DND-41 (cell line): ENCODE data around the gene IGSF1.

Experiments used
- ATAC-seq: fragments of 200-7000 bp; cut with Tn5 transposase; 3 replicates; pipeline ENCODE4 v1.9.1; 2021; ENCODE audit warnings: low read depth; ENCODE audit not compliant: insufficient read depth
- DNase-seq: peaks from one replicate; pipeline ENCODE4 v3.0.0-alpha.2; 2020
- H2AFZ ChIP-seq: 2 replicates; pipeline ENCODE4 v1.6.0; 2012; ENCODE audit warnings: low read depth, low read length
- H3K27ac ChIP-seq: 2 replicates; pipeline ENCODE4 v1.5.1; 2012; ENCODE audit warnings: low read length, inconsistent platforms
- H3K27me3 ChIP-seq: fragments of 200-600 bp; sonication (generic); 2 replicates; pipeline ENCODE4 v1.6.0; 2012; ENCODE audit warnings: low read length, mild to moderate bottlenecking, inconsistent platforms; ENCODE audit not compliant: insufficient read depth, poor library complexity
- H3K36me3 ChIP-seq: 2 replicates; pipeline ENCODE4 v1.5.1; 2012; ENCODE audit warnings: low read length, inconsistent platforms; ENCODE audit not compliant: insufficient read depth
- H3K4me1 ChIP-seq: 2 replicates; pipeline ENCODE4 v1.5.1; 2012; ENCODE audit warnings: mild to moderate bottlenecking, low read length; ENCODE audit not compliant: insufficient read depth
- H3K4me2 ChIP-seq: 2 replicates; pipeline ENCODE4 v1.6.0; 2012; ENCODE audit warnings: mild to moderate bottlenecking, moderate library complexity, low read length, inconsistent platforms; ENCODE audit not compliant: insufficient read depth
- H3K4me3 ChIP-seq, 2 experiments: fragments of 200-600 bp in 1 of 2; shearing (Covaris generic) in 1 of 2; 2 replicates each; pipeline ENCODE4 v1.5.1; 2012 to 2016; ENCODE audit warnings: inconsistent platforms in 2 of 2, low read length in 2 of 2, mild to moderate bottlenecking in 2 of 2, low read depth in 1 of 2, moderate library complexity in 1 of 2
- H3K79me2 ChIP-seq: 2 replicates; pipeline ENCODE4 v1.6.0; 2012; ENCODE audit warnings: low read length, inconsistent platforms; ENCODE audit not compliant: insufficient read depth
- H3K9ac ChIP-seq: 2 replicates; pipeline ENCODE4 v1.6.0; 2012; ENCODE audit warnings: low read depth, mild to moderate bottlenecking, inconsistent platforms, low read length, moderate library complexity
- H3K9me3 ChIP-seq: 2 replicates; pipeline ENCODE4 v1.5.1; 2012; ENCODE audit warnings: low read length, moderate library complexity, mild to moderate bottlenecking, inconsistent platforms; ENCODE audit not compliant: insufficient read depth, severe bottlenecking
- H4K20me1 ChIP-seq: 2 replicates; pipeline ENCODE4 v1.6.0; 2012; ENCODE audit warnings: low read length; ENCODE audit not compliant: insufficient read depth
- EZH2 ChIP-seq: IDR thresholded peaks from 3 replicates; pipeline ENCODE4 v1.6.1; 2012; ENCODE audit warnings: borderline replicate concordance, low read depth, mild to moderate bottlenecking, moderate library complexity, low read length, inconsistent platforms; ENCODE audit not compliant: severe bottlenecking
- TF ChIP-seq, protein P1 (sequence below): IDR thresholded peaks from 2 replicates; pipeline ENCODE4 v1.5.1; 2012; ENCODE audit warnings: borderline replicate concordance, low read length, moderate library complexity, mild to moderate bottlenecking; ENCODE audit not compliant: poor library complexity, severe bottlenecking; ENCODE audit errors: extremely low read depth

The IGSF1 gene

DNA sequence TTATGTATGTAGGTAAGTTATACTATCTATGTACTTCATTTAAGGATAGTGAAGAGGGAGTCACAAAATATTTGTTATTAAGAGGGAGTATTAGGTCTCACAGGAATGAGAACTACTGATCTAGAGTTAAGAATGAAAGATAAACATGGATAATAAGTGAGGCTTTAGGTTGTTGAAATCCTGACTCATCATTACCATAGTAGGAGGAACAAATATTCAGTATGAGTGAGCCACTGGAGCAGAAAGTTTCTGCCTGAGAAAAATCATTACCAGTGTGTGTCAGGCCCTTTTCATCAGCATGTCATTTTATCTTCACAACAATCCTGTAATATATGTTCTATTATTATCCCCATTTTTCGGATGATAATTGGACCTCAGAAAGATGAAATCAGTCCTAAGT, 27.2 kb upstream of the IGSF1 start:
- H3K36me3 ChIP-seq, result no peaks in the 10 kb centered on the region
- H4K20me1 ChIP-seq, result no peaks in the 10 kb centered on the region
- no peak overlapping the region for H3K4me2 ChIP-seq
- TF ChIP-seq EZH2, result no peak
- TF ChIP-seq, protein P1, sequence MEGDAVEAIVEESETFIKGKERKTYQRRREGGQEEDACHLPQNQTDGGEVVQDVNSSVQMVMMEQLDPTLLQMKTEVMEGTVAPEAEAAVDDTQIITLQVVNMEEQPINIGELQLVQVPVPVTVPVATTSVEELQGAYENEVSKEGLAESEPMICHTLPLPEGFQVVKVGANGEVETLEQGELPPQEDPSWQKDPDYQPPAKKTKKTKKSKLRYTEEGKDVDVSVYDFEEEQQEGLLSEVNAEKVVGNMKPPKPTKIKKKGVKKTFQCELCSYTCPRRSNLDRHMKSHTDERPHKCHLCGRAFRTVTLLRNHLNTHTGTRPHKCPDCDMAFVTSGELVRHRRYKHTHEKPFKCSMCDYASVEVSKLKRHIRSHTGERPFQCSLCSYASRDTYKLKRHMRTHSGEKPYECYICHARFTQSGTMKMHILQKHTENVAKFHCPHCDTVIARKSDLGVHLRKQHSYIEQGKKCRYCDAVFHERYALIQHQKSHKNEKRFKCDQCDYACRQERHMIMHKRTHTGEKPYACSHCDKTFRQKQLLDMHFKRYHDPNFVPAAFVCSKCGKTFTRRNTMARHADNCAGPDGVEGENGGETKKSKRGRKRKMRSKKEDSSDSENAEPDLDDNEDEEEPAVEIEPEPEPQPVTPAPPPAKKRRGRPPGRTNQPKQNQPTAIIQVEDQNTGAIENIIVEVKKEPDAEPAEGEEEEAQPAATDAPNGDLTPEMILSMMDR, result no peak
- H3K4me3 ChIP-seq, result no peak overlapping the region
- no peaks in the 10 kb centered on the region for H3K79me2 ChIP-seq
- no peak overlapping the region for H3K27ac ChIP-seq
- no peak overlapping the region for H2AFZ ChIP-seq
- no peak overlapping the region for H3K9ac ChIP-seq
- H3K9me3 ChIP-seq, result no peaks in the 10 kb centered on the region
- DNase-seq (no peak), ATAC-seq (no peak)
- no peaks in the 10 kb centered on the region for H3K27me3 ChIP-seq
- no peaks in the 10 kb centered on the region for H3K4me1 ChIP-seq

DNA sequence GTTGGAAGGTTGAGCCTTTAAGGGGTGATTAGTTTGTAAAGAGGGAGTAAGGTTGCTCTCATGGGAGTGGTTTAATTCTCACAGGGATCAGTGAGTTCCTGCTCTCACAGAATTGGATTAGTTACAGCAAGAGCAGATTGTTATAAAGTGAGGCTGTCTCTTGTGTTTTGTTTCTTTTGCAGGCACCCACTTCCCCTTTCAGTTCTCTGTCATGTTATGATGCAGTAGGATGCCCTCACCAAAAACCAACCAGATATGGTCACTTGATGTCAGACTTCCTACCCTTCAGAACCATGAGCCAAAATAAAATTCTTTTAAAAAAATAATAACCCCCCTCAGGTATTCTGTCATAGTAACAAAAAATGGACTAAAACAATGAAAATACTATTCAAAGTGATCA, 19.9 kb upstream of the IGSF1 start:
- DNase-seq, result no peak

DNA sequence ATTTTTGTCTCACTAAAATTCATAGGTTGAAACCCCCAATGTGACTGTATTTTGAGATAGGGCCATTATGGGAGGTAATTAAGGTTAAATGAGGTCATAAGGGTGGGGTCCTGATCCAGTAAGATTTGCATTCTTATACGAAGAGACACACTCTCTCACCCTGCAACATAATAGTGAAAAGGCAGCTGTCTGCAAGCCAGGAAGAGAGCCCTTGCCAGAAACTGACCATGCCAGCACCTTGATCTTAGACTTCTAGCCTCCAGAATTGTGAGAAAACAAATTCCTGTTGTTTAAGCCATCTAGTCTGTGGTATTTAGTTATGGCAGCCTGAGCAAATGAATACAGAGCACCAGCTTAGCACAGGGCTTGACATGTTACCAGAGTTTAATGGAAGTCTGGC, 17.5 kb upstream of the IGSF1 start:
- Histone ChIP-seq H3K4me1 (no peaks in the 10 kb centered on the region), H3K36me3 (no peaks in the 10 kb centered on the region), H3K79me2 (no peaks in the 10 kb centered on the region), H3K27ac (no peak overlapping the region), H3K9me3 (no peaks in the 10 kb centered on the region), H2AFZ (no peak overlapping the region), H3K9ac (no peak overlapping the region), H4K20me1 (no peaks in the 10 kb centered on the region), H3K4me3 (no peak overlapping the region), H3K27me3 (no peaks in the 10 kb centered on the region), H3K4me2 (no peak overlapping the region)
- ATAC-seq, result no peak
- TF ChIP-seq, protein P1, result no peak
- TF ChIP-seq EZH2, result no peak
- no peak for DNase-seq

More for the DNA sequence above, 19.9 kb upstream of the IGSF1 start:
- no peaks in the 10 kb centered on the region for H3K4me1 ChIP-seq
- H3K4me3 ChIP-seq, result no peak overlapping the region
- H3K27me3 ChIP-seq, result no peaks in the 10 kb centered on the region
- no peaks in the 10 kb centered on the region for H3K9me3 ChIP-seq
- ATAC-seq, result no peak
- TF ChIP-seq, protein P1, result no peak
- TF ChIP-seq EZH2, result no peak
- H3K27ac ChIP-seq, result no peak overlapping the region
- no peaks in the 10 kb centered on the region for H3K79me2 ChIP-seq
- H3K36me3 ChIP-seq, result no peaks in the 10 kb centered on the region
- no peaks in the 10 kb centered on the region for H4K20me1 ChIP-seq
- H3K9ac ChIP-seq, result no peak overlapping the region
- H3K4me2 ChIP-seq, result no peak overlapping the region
- H2AFZ ChIP-seq, result no peak overlapping the region

DNA sequence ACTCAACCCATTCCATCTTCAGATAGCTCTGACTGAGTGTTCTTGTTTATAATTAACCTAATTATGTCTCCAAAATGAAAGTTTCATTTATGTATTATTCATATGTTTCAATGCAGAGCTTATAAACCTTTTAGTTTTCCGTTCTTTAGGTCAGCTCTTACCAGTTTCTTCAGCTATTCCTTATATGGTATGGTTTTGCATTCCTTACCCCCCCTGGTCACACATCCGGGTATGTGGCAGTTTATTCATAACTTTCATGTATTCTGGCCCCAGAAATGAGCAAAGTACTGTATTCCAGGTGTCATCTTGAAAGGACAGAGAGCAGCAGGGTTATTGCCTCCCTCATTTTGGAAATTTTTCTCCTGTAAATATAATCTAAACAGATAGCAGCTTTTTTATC, 16.8 kb upstream of the IGSF1 start:
- ATAC-seq, result no peak
- Histone ChIP-seq H3K4me3 (no peak overlapping the region), H2AFZ (no peak overlapping the region), H3K36me3 (no peaks in the 10 kb centered on the region), H3K4me1 (no peaks in the 10 kb centered on the region), H3K79me2 (no peaks in the 10 kb centered on the region), H3K27ac (no peak overlapping the region), H3K9me3 (no peaks in the 10 kb centered on the region), H3K9ac (no peak overlapping the region), H3K4me2 (no peak overlapping the region), H4K20me1 (no peaks in the 10 kb centered on the region), H3K27me3 (no peaks in the 10 kb centered on the region)
- DNase-seq, result no peak
- no peak for TF ChIP-seq EZH2
- TF ChIP-seq, protein P1, result no peak
